GM18951 (cell line): ENCODE measurements around the gene DZANK1.
"Not testable (repeated sequence)": the region's sequence is repeated elsewhere in the genome, so short reads cannot be mapped to it uniquely, and the experiment has no call there.

Experiments
- POLR2A ChIP-seq: IDR thresholded peaks from 4 replicates; pipeline ENCODE4 v1.6.1; 2011; ENCODE audit warnings: mild to moderate bottlenecking; ENCODE audit not compliant: insufficient read length, insufficient read depth; ENCODE audit errors: extremely low read depth
- in situ Hi-C: fragments of 300-500 bp; cut with MboI; formaldehyde crosslinking; loops from one replicate; pipeline ENCODE4 v1.12.0; 2022; ENCODE audit warnings: low sequenced_read_pairs, mixed read lengths, inconsistent platforms; ENCODE audit not compliant: unreplicated experiment

DZANK1 gene

GRCh38 chr20:18416486-18416885 is 50.3 kb downstream of the DZANK1 start:
- in situ Hi-C loops: loop anchor here (25.0 kb wide), 1 partner anchor 771 kb away; no protein-coding TSS in a partner anchor
- TF ChIP-seq POLR2A: no peak

GRCh38 chr20:18414140-18414539 is 52.7 kb downstream of the DZANK1 start:
- in situ Hi-C loops: loop anchor here (25.0 kb wide), 1 partner anchor 773 kb away; no protein-coding TSS in a partner anchor
- no peak for TF ChIP-seq POLR2A

DNA sequence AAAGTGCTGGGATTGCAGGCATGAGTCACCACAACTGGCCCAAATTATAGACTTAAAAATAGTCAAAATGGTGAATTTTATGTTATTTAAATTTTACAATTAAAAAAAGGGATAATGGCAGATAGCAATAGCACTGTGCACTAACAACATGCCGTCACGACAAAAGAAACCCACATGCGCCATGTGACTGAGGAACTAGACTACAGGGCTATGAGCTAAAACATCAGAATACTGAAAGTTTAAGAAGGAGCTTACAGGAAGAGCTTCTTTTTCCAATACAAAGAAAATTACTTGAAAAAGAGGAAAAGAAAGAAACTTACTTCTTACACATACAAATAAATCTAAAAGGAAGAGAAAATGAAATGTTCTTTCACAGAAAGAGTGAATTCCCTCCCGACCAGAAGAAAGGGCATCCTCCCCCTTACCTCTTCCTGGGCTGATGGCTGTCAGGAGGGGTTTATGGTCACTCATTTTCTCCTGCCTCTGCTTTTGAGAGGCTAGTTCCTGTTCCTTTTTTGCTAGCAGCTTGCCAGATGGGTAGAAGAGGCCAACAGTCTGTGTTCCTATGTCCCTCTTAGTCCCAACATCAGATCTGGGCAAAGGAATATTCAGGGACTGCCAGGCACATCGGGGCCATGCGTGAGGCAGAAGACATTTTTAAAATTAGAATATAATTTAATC is 54.5 kb downstream of the DZANK1 start:
- no peak for TF ChIP-seq POLR2A
- in situ Hi-C loops: loop anchor here (25.0 kb wide), 1 partner anchor 775 kb away; no protein-coding TSS in a partner anchor

GRCh38 chr20:18405826-18406225 is 61.0 kb downstream of the DZANK1 start:
- TF ChIP-seq POLR2A: no peak

DNA sequence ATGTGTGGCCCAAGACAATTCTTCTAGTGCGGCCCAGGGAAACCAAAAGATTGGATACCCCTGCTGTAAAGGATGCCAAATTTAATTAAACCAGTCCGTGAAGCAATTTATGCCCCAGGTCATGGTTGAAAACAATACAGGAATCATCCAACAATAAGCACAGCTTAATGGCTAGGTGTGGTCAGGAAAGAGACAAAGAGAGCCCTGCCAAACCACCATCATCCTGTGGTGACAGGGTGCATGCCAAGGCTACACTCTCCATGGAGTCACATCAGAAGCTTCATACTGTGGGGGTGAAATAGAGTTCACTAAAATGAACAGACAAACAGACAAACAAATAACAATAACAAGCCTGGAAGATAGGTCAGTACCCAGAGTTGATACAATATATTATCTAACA is 62.7 kb downstream of the DZANK1 start:
- TF ChIP-seq POLR2A: no peak
- in situ Hi-C loops: loop anchor here (25.0 kb wide), 1 partner anchor 783 kb away; no protein-coding TSS in a partner anchor

More at GRCh38 chr20:18405826-18406225, 61.0 kb downstream of the DZANK1 start:
- in situ Hi-C loops: loop anchor here (25.0 kb wide), 1 partner anchor 781 kb away; no protein-coding TSS in a partner anchor

GRCh38 chr20:18403269-18403668 is 63.6 kb downstream of the DZANK1 start:
- in situ Hi-C loops: loop anchor here (25.0 kb wide), 1 partner anchor 784 kb away; no protein-coding TSS in a partner anchor
- TF ChIP-seq POLR2A: no peak

GRCh38 chr20:18401305-18401704 is 65.5 kb downstream of the DZANK1 start:
- TF ChIP-seq POLR2A: no peak
- in situ Hi-C loops: loop anchor here (25.0 kb wide), 1 partner anchor 786 kb away; no protein-coding TSS in a partner anchor

GRCh38 chr20:18400460-18400859 is 66.4 kb downstream of the DZANK1 start:
- TF ChIP-seq POLR2A: no peak
- in situ Hi-C loops: loop anchor here (25.0 kb wide), 1 partner anchor 787 kb away; no protein-coding TSS in a partner anchor

- in situ Hi-C loops: not testable (repeated sequence)
Measured at GRCh38 chr20:18398713-18399112, 68.1 kb downstream of the DZANK1 start.

DNA sequence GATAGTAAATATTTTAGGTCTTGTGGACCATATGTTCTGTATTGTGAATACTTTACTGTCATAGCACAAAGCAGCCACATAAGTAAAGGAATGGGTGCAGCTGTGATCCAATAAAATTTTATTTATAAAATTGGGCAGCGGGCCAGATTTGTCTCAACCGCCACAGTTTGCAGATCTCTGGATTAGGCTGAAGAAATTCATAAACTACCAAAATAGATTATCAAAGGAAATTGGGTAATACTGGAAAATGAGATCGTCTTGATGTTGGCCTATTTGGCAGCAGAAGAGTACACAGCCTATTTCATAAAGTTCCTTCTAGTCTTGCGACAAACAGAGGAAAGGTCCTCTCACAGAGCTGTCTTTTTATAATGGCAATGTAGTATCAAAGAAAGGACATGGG is 69.8 kb downstream of the DZANK1 start:
- in situ Hi-C loops: no loop called here
- no peak for TF ChIP-seq POLR2A

GRCh38 chr20:18395544-18395943 is 71.3 kb downstream of the DZANK1 start:
- no peak for TF ChIP-seq POLR2A
- in situ Hi-C loops: no loop called here

- no peak for TF ChIP-seq POLR2A
- in situ Hi-C loops: no loop called here
Measured at GRCh38 chr20:18394363-18394762, 72.5 kb downstream of the DZANK1 start.

DNA sequence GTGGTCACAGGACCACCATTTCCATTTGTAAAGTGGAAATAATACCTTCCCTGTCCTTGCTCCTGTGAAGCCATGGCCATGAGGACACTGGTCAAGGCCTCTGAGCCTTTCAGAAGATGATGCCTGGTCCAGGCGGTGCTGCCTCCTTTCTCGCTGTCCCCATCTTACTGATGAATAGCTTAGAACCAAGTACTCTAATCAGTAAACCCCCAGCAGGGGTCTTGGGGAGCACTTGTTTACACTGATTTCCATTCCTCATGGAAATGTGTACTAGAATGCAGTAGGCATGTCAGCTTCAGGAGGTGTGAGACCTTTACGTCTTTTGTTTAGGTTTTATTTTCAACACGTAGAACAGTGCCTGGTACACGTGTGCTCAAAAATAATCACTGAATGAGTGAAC is 75.1 kb downstream of the DZANK1 start:
- in situ Hi-C loops: no loop called here
- no peak for TF ChIP-seq POLR2A

GRCh38 chr20:18390201-18390600 is 76.6 kb downstream of the DZANK1 start:
- no peak for TF ChIP-seq POLR2A
- in situ Hi-C loops: no loop called here
